GM12878 (cell line): Measurements from ENCODE around the gene LYRM4. TPM values are rescaled to one million over a fixed set of nuclear protein-coding genes. Genes with fewer than 3 reads are reported as not detected.

Source experiments
- ATAC-seq: fragments of 200-7000 bp; cut with Tn5 transposase; 3 replicates; pipeline ENCODE4 v1.9.1; 2020; ENCODE audit warnings: mild to moderate bottlenecking, moderate library complexity
- BruUV-seq: library from RNA; stranded (reverse); fragments of 400-500 nt; replicated peaks from 2 replicates; lab custom pipeline; 2021; lab: Mats Ljungman, UMichigan
- CTCF ChIA-PET: fragments of 300-600 bp; sonication (Branson Sonifier 250); formaldehyde crosslinking; extraction: SDS; loops from one replicate; lab custom pipeline; 2021; ENCODE audit warnings: inconsistent platforms; lab: Yijun Ruan, JAX
- POLR2A ChIA-PET: fragments of 350-600 bp; formaldehyde crosslinking; extraction: SDS; loops from one replicate; lab custom pipeline; 2021; ENCODE audit warnings: inconsistent platforms; lab: Charles Lee
- RAD21 ChIA-PET: fragments of 300-600 bp; sonication (Branson Sonifier 250); formaldehyde crosslinking; loops from one replicate; lab custom pipeline; 2023; ENCODE audit warnings: antibody characterized with exemption; ENCODE audit not compliant: unreplicated experiment; lab: Charles Lee
- SMC1A ChIA-PET: fragments of 300-600 bp; sonication (Branson Sonifier 250); formaldehyde crosslinking; loops from one replicate; lab custom pipeline; 2023; ENCODE audit not compliant: unreplicated experiment, uncharacterized antibody; lab: Charles Lee
- DNase-seq: peaks from one replicate; pipeline ENCODE4 v3.0.0-alpha.2; 2011; ENCODE audit warnings: low read depth, low spot score
- FAIRE-seq: peaks from 3 replicates; lab custom pipeline; 2011; peaks lifted over from hg19 to GRCh38; lab: Jason Lieb, UNC
- H2AFZ ChIP-seq: 2 replicates; pipeline ENCODE4 v1.6.0; 2011; ENCODE audit warnings: low read depth, low read length, control low read depth; ENCODE audit not compliant: control insufficient read depth
- H3K27ac ChIP-seq: 2 replicates; pipeline ENCODE4 v1.5.1; 2011; ENCODE audit warnings: control low read depth; ENCODE audit not compliant: control insufficient read depth, insufficient read depth
- H3K27me3 ChIP-seq, 2 experiments: replicated peaks in 1 of 2; 2 replicates each; pipeline versions ENCODE4 v1.6.0 to v1.6.1; 2011; ENCODE audit warnings: low read length in 1 of 2; ENCODE audit not compliant: control insufficient read depth in 2 of 2, insufficient read depth in 2 of 2
- H3K36me3 ChIP-seq, 2 experiments: 2 replicates each; pipeline ENCODE4 v1.5.1; 2011; ENCODE audit warnings: low read length in 1 of 2; ENCODE audit not compliant: control insufficient read depth in 2 of 2, insufficient read depth in 2 of 2
- H3K4me1 ChIP-seq: 2 replicates; pipeline ENCODE4 v1.6.1; 2011; ENCODE audit warnings: mild to moderate bottlenecking, low read length, moderate library complexity, mixed read lengths; ENCODE audit not compliant: control insufficient read depth, insufficient read depth
- H3K4me2 ChIP-seq: 2 replicates; pipeline ENCODE4 v1.6.0; 2011; ENCODE audit warnings: control low read depth; ENCODE audit not compliant: control insufficient read depth, insufficient read depth
- H3K4me3 ChIP-seq: fragments of 200-600 bp; sonication (generic); 2 replicates; pipeline ENCODE4 v1.5.1; 2016
- H3K79me2 ChIP-seq: 2 replicates; pipeline ENCODE4 v1.6.0; 2011; ENCODE audit warnings: low read length; ENCODE audit not compliant: control insufficient read depth, insufficient read depth
- H3K9ac ChIP-seq: 2 replicates; pipeline ENCODE4 v1.8.0; 2011; ENCODE audit warnings: low read length, control low read depth, mixed read lengths; ENCODE audit not compliant: control insufficient read depth, insufficient read depth
- H3K9me3 ChIP-seq: replicated peaks from 3 replicates; pipeline ENCODE4 v1.5.1; 2011; ENCODE audit warnings: mild to moderate bottlenecking, low read length; ENCODE audit not compliant: control insufficient read depth, insufficient read depth
- H4K20me1 ChIP-seq: 2 replicates; pipeline ENCODE4 v1.6.0; 2011; ENCODE audit not compliant: control insufficient read depth, insufficient read depth
- ASH2L ChIP-seq: fragments of 300-600, 200-600 bp; sonication (generic); IDR thresholded peaks from 2 replicates; pipeline ENCODE4 v1.6.1; 2017; ENCODE audit warnings: low read depth, mild to moderate bottlenecking, borderline replicate concordance
- BHLHE40 ChIP-seq, 2 experiments: fragments of 450-650 bp in 1 of 2; IDR thresholded peaks; 2 replicates each; pipeline ENCODE4 v1.6.1; 2011 to 2017; ENCODE audit warnings: low read depth in 2 of 2, borderline replicate concordance in 1 of 2, improper control_type of control experiment in 1 of 2, low read length in 1 of 2, mild to moderate bottlenecking in 1 of 2
- NFIC ChIP-seq: IDR thresholded peaks from 2 replicates; pipeline ENCODE4 v1.6.1; 2012; ENCODE audit warnings: low read depth, mild to moderate bottlenecking, inconsistent platforms, low read length, moderate library complexity
- NFYA ChIP-seq: IDR thresholded peaks from 2 replicates; pipeline ENCODE4 v1.6.1; 2011; ENCODE audit warnings: low read depth, mild to moderate bottlenecking, low read length, improper control_type of control experiment, borderline replicate concordance
- NR2F1 ChIP-seq: fragments of 450-650 bp; conservative IDR thresholded peaks from 2 replicates; pipeline ENCODE4 v1.6.1; 2017; ENCODE audit warnings: mild to moderate bottlenecking
- PAX8 ChIP-seq: fragments of 450-650 bp; IDR thresholded peaks from 2 replicates; pipeline ENCODE4 v1.6.1; 2017; ENCODE audit warnings: mild to moderate bottlenecking, moderate library complexity
- RB1 ChIP-seq: fragments of 450-650 bp; formaldehyde crosslinking; IDR thresholded peaks from 2 replicates; pipeline ENCODE4 v1.6.1; 2017; ENCODE audit warnings: mild to moderate bottlenecking, borderline replicate concordance
- RCOR1 ChIP-seq: conservative IDR thresholded peaks from 2 replicates; pipeline ENCODE4 v1.6.1; 2012; ENCODE audit warnings: low read depth, low read length, improper control_type of control experiment
- TBL1XR1 ChIP-seq: IDR thresholded peaks from 2 replicates; pipeline ENCODE4 v1.6.1; 2012; ENCODE audit warnings: low read depth, low read length, improper control_type of control experiment
- YBX1 ChIP-seq: fragments of 450-650 bp; IDR thresholded peaks from 2 replicates; pipeline ENCODE4 v1.6.1; 2016; ENCODE audit warnings: antibody characterized with exemption
- YY1 ChIP-seq: IDR thresholded peaks from 2 replicates; pipeline ENCODE4 v1.6.1; 2011; ENCODE audit warnings: low read depth, mild to moderate bottlenecking, low read length
- WGBS: methylation state at CpG from one replicate; pipeline ENCODE4 v1.1.6; 2016; ENCODE audit warnings: low lambda C conversion rate; ENCODE audit not compliant: insufficient replicate concordance, insufficient coverage; ENCODE audit errors: missing lambda C conversion rate; 5-methylcytosine and 5-hydroxymethylcytosine counted together
- in situ Hi-C: fragments of 300-500 bp; cut with MboI; formaldehyde crosslinking; loops from 9 replicates; pipeline ENCODE4 v1.14.3; 2018; ENCODE audit warnings: mixed read lengths
- intact Hi-C: fragments of 100-400 bp; cut with micrococcal nuclease; formaldehyde crosslinking; loops from one replicate; pipeline ENCODE4 v1.14.2; 2022; ENCODE audit not compliant: unreplicated experiment
- polyA plus RNA-seq, 11 experiments: library from polyadenylated mRNA; depleted of rRNA in 4 of 11; unstranded in 6 of 11; stranded (reverse) in 5 of 11; fragments of >200 nt; fragmentation: Nextera tagmentation in 4 of 11; fragmentation: Illumina TruSeq in 1 of 11; extraction: Ambion mirVana in 4 of 11; extraction: Trizol in 1 of 11; gene quantifications; 1 replicate in 1 of 11; 2 replicates in 10 of 11; pipeline versions ENCODE4 v1.2.1 to v1.2.3, GENCODE V29; 2011 to 2016; ENCODE audit warnings: inconsistent platforms in 2 of 11, missing spikeins in 2 of 11, low read depth in 1 of 11
- total RNA-seq, 4 experiments: library from RNA; depleted of rRNA in 3 of 4; stranded (reverse); fragments of >200 nt in 3 of 4; fragmentation: Illumina TruSeq in 1 of 4; extraction: Trizol in 1 of 4; gene quantifications; 2 replicates each; pipeline versions ENCODE4 v1.2.1 to v1.2.3, GENCODE V29; 2013 to 2021
- TF ChIP-seq, protein P1 (sequence below): IDR thresholded peaks from 2 replicates; pipeline ENCODE4 v1.6.1; 2011; ENCODE audit warnings: borderline replicate concordance, low read depth, mild to moderate bottlenecking, moderate library complexity, low read length; ENCODE audit not compliant: insufficient read depth, poor library complexity, severe bottlenecking
- TF ChIP-seq, protein P2 (sequence below): fragments of 450-650 bp; IDR thresholded peaks from 2 replicates; pipeline ENCODE4 v1.6.1; 2016; ENCODE audit warnings: mild to moderate bottlenecking, moderate library complexity, borderline replicate concordance
- TF ChIP-seq, protein P3 (sequence below): fragments of 450-650 bp; conservative IDR thresholded peaks from 2 replicates; pipeline ENCODE4 v1.6.1; 2017; ENCODE audit warnings: mild to moderate bottlenecking, moderate library complexity

LYRM4 gene
- total and polyA plus RNA-seq, 10 of the 15 experiments (the other 5 are each of a cell fraction or from before 2014, with no cell fraction given), result 32.7 to 66.8 (median 44.0) TPM

DNA sequence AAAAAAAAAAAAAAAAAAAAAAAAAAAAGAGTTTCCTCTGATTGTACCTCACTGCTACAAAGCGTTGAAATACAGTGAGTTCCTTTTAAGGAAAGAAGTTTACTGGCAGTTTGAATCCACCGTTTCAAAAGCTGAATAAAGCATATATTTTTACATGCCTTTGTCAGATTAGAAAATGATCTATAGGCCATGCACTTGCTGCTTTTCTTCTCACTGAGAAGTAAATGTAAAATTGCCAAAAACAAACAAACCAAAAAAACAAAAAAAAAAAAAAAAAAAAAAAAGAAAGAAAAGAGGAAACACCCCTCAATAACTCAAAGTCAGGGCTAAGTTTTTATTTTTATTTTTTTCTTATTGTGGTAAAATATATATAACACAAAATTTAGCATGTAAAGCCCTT, 81.9 kb downstream of the LYRM4 start (continued):
- TF ChIP-seq, protein P1, sequence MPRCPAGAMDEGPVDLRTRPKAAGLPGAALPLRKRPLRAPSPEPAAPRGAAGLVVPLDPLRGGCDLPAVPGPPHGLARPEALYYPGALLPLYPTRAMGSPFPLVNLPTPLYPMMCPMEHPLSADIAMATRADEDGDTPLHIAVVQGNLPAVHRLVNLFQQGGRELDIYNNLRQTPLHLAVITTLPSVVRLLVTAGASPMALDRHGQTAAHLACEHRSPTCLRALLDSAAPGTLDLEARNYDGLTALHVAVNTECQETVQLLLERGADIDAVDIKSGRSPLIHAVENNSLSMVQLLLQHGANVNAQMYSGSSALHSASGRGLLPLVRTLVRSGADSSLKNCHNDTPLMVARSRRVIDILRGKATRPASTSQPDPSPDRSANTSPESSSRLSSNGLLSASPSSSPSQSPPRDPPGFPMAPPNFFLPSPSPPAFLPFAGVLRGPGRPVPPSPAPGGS, result no peak
- TF ChIP-seq NFIC, result no peak

DNA sequence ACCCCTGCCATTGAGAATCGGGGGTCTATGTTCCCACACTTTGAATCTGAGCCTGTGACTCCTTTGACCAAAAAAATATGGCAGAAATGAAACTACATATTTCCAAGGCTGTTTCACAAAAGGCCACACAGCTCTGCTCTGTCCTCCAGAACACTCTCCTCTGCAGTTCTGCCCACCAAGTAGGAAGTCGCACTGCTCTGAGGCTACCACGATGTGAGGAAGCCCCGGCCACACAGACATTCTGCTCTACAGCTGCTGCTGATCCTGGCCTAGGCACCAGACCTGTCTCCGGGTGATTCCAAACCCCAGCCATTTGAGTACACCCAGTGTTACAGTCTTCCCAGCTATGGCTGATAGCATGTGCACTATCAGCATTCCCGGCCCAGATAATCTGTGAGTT, 85.1 kb downstream of the LYRM4 start:
- 83% methylated on average over 6 of the region's 6 CpGs for WGBS
- Histone ChIP-seq H3K27ac (peak overlapping the region; percentile 93), H3K4me1 (peaks cover 29% of the 10 kb centered on the region), H3K4me2 (peak overlapping the region; percentile 26), H3K36me3 (no peaks in the 10 kb centered on the region), H3K9me3 (no peaks in the 10 kb centered on the region), H4K20me1 (no peaks in the 10 kb centered on the region), H2AFZ (peak overlapping the region; percentile 71), H3K27me3 (no peaks in the 10 kb centered on the region), H3K9ac (peak overlapping the region; percentile 35; the same call in 1 of the 2 replicates)
- DNase-seq (no peak), ATAC-seq (0 out of 3 replicates have a peak, but pooled peaks have one; percentile 6), FAIRE-seq (no peak)
- SMC1A ChIA-PET, result interaction anchor here (1.0 to 3.7 kb wide), 9 partner anchors 10 to 226 kb away, joined by 3 to 27 read pairs (median 5); no protein-coding TSS in a partner anchor
- RAD21 ChIA-PET, result interaction anchor here (1.6 to 2.1 kb wide), 2 partner anchors 31 to 85 kb away, joined by 5 to 6 read pairs; partner anchors contain the start of genes FARS2 and LYRM4
- no TSS peak for BruUV-seq
- POLR2A ChIA-PET, result interaction anchor here (1.0 kb wide), 1 partner anchor 16 kb away, joined by 4 read pairs; no protein-coding TSS in a partner anchor
- in situ Hi-C loops, result no loop called here
- intact Hi-C loops, result no loop called here
- CTCF ChIA-PET, result interaction anchor here (0.9 to 4.5 kb wide), 9 partner anchors 8 to 201 kb away, joined by 3 to 65 read pairs (median 7); no protein-coding TSS in a partner anchor
- TF ChIP-seq, protein P2, sequence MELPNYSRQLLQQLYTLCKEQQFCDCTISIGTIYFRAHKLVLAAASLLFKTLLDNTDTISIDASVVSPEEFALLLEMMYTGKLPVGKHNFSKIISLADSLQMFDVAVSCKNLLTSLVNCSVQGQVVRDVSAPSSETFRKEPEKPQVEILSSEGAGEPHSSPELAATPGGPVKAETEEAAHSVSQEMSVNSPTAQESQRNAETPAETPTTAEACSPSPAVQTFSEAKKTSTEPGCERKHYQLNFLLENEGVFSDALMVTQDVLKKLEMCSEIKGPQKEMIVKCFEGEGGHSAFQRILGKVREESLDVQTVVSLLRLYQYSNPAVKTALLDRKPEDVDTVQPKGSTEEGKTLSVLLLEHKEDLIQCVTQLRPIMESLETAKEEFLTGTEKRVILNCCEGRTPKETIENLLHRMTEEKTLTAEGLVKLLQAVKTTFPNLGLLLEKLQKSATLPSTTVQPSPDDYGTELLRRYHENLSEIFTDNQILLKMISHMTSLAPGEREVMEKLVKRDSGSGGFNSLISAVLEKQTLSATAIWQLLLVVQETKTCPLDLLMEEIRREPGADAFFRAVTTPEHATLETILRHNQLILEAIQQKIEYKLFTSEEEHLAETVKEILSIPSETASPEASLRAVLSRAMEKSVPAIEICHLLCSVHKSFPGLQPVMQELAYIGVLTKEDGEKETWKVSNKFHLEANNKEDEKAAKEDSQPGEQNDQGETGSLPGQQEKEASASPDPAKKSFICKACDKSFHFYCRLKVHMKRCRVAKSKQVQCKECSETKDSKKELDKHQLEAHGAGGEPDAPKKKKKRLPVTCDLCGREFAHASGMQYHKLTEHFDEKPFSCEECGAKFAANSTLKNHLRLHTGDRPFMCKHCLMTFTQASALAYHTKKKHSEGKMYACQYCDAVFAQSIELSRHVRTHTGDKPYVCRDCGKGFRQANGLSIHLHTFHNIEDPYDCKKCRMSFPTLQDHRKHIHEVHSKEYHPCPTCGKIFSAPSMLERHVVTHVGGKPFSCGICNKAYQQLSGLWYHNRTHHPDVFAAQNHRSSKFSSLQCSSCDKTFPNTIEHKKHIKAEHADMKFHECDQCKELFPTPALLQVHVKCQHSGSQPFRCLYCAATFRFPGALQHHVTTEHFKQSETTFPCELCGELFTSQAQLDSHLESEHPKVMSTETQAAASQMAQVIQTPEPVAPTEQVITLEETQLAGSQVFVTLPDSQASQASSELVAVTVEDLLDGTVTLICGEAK, result no peak
- TF ChIP-seq YY1, result no peak
- TF ChIP-seq NFYA, result no peak
- TF ChIP-seq, protein P3, sequence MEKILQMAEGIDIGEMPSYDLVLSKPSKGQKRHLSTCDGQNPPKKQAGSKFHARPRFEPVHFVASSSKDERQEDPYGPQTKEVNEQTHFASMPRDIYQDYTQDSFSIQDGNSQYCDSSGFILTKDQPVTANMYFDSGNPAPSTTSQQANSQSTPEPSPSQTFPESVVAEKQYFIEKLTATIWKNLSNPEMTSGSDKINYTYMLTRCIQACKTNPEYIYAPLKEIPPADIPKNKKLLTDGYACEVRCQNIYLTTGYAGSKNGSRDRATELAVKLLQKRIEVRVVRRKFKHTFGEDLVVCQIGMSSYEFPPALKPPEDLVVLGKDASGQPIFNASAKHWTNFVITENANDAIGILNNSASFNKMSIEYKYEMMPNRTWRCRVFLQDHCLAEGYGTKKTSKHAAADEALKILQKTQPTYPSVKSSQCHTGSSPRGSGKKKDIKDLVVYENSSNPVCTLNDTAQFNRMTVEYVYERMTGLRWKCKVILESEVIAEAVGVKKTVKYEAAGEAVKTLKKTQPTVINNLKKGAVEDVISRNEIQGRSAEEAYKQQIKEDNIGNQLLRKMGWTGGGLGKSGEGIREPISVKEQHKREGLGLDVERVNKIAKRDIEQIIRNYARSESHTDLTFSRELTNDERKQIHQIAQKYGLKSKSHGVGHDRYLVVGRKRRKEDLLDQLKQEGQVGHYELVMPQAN, result no peak
- no peak for TF ChIP-seq ASH2L
- TF ChIP-seq YBX1, result no peak
- no peak for TF ChIP-seq NR2F1
- no peak for TF ChIP-seq RB1
- TF ChIP-seq BHLHE40 (IDR thresholded peaks at IDR 0.05; ENCODE audit: borderline replicate concordance in 1 of 2, low read depth in 2 of 2, low read length in 1 of 2), result no peak
- TF ChIP-seq RCOR1, result no peak
- no peak for TF ChIP-seq PAX8
- TF ChIP-seq TBL1XR1, result no peak
- TF ChIP-seq, all 136 proteins: peak for 0
- no peak overlapping the region for H3K4me3 ChIP-seq
- H3K79me2 ChIP-seq, result no peaks in the 10 kb centered on the region
